HG03469 (cell line): Measurements from ENCODE around the gene TANK.
"Not testable (repeated sequence)": the region's sequence is repeated elsewhere in the genome, so short reads cannot be mapped to it uniquely, and the experiment has no call there.

Experiments
- ATAC-seq: cut with Tn5 transposase; IDR thresholded peaks from one replicate; pipeline ENCODE4 v1.9.1; 2021; ENCODE audit warnings: mild to moderate bottlenecking, moderate library complexity, moderate number of reproducible peaks; ENCODE audit not compliant: unreplicated experiment

TANK gene

GRCh38 chr2:161257123-161257952, 97.1 kb downstream of the TANK start:
- no peak for ATAC-seq

DNA sequence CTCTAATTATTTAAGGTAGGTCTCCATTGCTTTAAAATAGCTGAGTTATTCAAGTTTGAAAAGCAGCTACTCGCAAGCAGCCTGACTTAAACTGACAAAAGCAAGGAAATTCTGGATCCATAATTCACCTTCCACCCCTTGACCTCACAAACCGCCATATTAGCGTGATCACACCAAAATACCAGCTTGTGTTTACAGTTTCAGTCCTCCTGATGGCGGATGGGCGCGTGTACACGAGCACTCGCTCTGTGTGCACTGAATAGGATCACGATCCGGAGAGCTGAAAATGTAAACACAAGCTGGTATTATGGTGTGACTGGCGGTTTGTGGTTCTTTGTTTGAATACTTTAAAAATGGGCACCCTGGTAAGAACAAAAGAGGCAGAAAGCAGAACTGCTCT, 105.6 kb downstream of the TANK start:
- ATAC-seq, result no peak

DNA sequence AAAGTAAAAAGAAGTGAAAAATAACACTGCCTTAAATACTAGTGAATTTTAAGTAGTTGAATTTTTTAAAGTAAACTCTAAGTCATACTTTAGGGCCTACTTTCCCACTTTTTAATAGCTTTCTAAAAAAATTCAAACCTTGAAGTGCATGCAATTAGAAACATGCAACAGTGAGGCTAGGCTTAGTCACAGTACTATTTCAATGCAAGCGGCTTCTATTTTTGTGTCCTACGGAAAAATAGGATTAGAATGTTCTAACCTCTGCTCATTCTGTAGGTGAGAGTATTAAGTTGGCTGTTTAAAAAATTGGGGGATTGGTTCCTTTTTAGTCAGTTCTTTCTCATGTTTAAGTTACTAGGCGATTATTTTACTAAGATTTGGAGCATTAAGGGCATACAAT, 108.9 kb downstream of the TANK start:
- ATAC-seq, result no peak

- ATAC-seq, result peak; percentile 69
These were observed 113.0 kb downstream of the TANK start for GRCh38 chr2:161273038-161273760.

DNA sequence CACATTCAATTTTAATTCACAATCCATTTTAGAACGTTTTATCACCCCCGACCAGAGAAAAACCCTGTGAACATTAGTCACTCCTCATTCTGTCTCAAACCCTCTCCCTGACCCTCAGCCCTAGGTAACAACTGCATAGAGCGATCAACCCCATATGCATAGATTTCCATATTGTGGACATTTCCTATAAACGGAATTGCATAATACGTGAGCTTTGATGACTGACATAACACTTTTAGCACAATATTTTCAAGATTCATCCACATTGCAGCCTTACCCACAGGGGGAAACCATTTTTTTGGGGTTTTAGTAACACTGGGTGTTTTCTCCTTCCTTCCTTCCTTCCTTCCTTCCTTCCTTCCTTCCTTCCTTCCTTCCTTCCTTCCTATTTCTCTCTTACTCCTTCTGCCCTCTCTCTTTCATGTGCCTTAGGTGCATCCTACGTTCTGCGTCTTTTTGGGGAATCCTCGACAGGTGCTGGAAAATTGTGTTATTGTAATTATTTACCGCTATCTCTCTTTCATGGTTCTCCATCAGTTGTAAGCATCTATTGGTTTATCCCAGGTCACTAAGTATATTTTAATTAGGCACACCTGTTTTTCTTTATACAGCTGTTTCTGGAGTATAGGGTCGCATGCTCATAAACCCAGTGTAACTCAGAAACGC, 118.5 kb downstream of the TANK start:
- not testable (repeated sequence) for ATAC-seq

DNA sequence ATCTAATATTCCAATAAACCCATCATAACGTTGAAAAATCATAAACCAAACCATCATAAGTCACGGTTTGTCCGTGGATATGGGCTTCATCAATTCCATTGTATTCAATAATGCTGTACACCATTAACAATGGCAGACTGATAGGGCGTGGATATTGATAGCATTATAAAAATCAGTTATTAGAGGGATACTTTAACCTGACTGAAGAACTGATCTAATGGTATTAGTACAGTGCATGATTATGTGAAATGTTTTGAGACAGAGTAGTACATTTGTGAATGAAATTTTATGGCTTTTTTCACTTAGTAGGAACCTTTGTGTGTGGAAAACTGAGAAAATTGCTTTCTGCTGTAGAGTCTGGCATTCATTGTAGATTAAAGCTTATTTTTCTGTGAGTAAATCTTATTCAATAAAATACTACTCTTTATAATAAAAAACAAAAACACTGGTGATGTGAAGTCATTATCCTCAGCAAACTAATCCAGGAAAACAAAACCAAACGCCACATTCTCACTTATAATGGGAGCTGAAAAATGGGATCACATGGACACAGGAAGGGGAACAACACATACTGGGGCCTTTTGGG, 119.1 kb downstream of the TANK start:
- not testable (repeated sequence) for ATAC-seq

DNA sequence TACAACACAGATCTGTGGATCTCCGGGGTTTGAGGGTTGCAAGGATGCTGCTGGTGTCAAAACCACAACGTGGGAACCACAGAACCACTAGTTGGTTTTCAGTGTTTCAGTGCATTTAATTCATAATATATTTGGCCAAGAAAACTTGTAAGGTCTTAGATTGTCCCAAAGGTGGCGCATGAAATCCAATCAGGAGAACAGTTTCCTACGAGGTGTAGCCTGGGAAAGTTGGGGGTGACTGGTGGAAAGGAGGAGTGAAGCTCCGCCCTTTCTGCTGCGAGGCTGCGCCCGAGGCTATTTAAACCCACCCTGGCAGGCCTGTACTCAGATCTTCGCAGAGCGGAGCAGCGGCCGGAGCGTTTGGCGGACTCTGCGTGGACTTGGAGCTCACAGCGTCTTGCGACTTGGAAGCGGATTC, 120.7 kb downstream of the TANK start:
- not testable (repeated sequence) for ATAC-seq

- not testable (repeated sequence) for ATAC-seq
These were observed 121.5 kb downstream of the TANK start for GRCh38 chr2:161281615-161282310.

GRCh38 chr2:161282311-161282644, 122.0 kb downstream of the TANK start:
- not testable (repeated sequence) for ATAC-seq

- ATAC-seq, result no peak
These were observed 123.7 kb downstream of the TANK start for GRCh38 chr2:161283926-161284325.
